HEK293 (cell line): ENCODE results near the gene ALG12.

Experiments
- CTCF ChIA-PET: fragments of 350-600 bp; formaldehyde crosslinking; extraction: SDS; loops from one replicate; lab custom pipeline; 2021; ENCODE audit warnings: antibody characterized with exemption; lab: Yijun Ruan, JAX
- POLR2A ChIA-PET: fragments of 300-600 bp; formaldehyde crosslinking; extraction: SDS; loops from one replicate; lab custom pipeline; 2020; ENCODE audit warnings: antibody characterized with exemption, inconsistent platforms; lab: Yijun Ruan, JAX
- H3K27ac ChIP-seq: fragments of 200-500 bp; sonication (Bioruptor generic); 2 replicates; pipeline ENCODE4 v1.5.1; 2014; ENCODE audit warnings: low read depth, low read length, control low read depth, inconsistent platforms; ENCODE audit errors: extremely low read depth
- H3K36me3 ChIP-seq, 2 experiments: fragments of 200-500 bp in 1 of 2; sonication (Bioruptor generic) in 1 of 2; 1 replicate in 1 of 2; 2 replicates in 1 of 2; pipeline ENCODE4 v1.5.1; 2014 to 2017; ENCODE audit warnings: inconsistent platforms in 2 of 2, low read length in 2 of 2; ENCODE audit not compliant: control insufficient read depth in 2 of 2, insufficient read depth in 1 of 2
- H3K4me1 ChIP-seq: fragments of 200-500 bp; sonication (Bioruptor generic); 2 replicates; pipeline ENCODE4 v1.5.1; 2014; ENCODE audit warnings: mild to moderate bottlenecking, low read length, inconsistent platforms; ENCODE audit not compliant: control insufficient read depth, insufficient read depth
- H3K4me3 ChIP-seq: 2 replicates; pipeline ENCODE4 v1.5.1; 2011; ENCODE audit warnings: low read depth, mild to moderate bottlenecking, control low read depth, low read length, moderate library complexity
- H3K9me3 ChIP-seq: fragments of 200-500 bp; sonication (Bioruptor generic); 2 replicates; pipeline ENCODE4 v1.5.1; 2014; ENCODE audit warnings: low read depth, low read length, inconsistent platforms; ENCODE audit not compliant: control insufficient read depth, insufficient read depth
- HOXD13 ChIP-seq: sonication (generic); formaldehyde crosslinking; IDR thresholded peaks from 2 replicates; pipeline ENCODE4 v1.8.0; 2022; ENCODE audit warnings: missing genetic modification reagents, borderline replicate concordance
- PRDM6 ChIP-seq: fragments of 450-650 bp; formaldehyde crosslinking; IDR thresholded peaks from 2 replicates; pipeline ENCODE4 v1.5.1; 2017; ENCODE audit warnings: missing biosample characterization, missing genetic modification characterization
- RBAK ChIP-seq: fragments of 450-650 bp; formaldehyde crosslinking; IDR thresholded peaks from 2 replicates; pipeline ENCODE4 v1.5.1; 2016; ENCODE audit warnings: missing biosample characterization, missing genetic modification characterization
- ZBTB1 ChIP-seq: fragments of 450-650 bp; formaldehyde crosslinking; IDR thresholded peaks from 2 replicates; pipeline ENCODE4 v1.5.1; 2016; ENCODE audit warnings: missing biosample characterization, missing genetic modification characterization
- ZEB2 ChIP-seq: fragments of 450-650 bp; formaldehyde crosslinking; IDR thresholded peaks from 2 replicates; pipeline ENCODE4 v1.5.1; 2016; ENCODE audit warnings: missing biosample characterization, missing genetic modification characterization
- ZFP3 ChIP-seq: fragments of 450-650 bp; formaldehyde crosslinking; IDR thresholded peaks from 2 replicates; pipeline ENCODE4 v1.5.1; 2016; ENCODE audit warnings: low read depth, missing biosample characterization, missing genetic modification characterization
- ZNF146 ChIP-seq: fragments of 450-650 bp; formaldehyde crosslinking; IDR thresholded peaks from 2 replicates; pipeline ENCODE4 v1.5.1; 2016; ENCODE audit warnings: missing biosample characterization, missing genetic modification characterization
- ZNF148 ChIP-seq: fragments of 450-650 bp; formaldehyde crosslinking; IDR thresholded peaks from 2 replicates; pipeline ENCODE4 v1.5.0; 2017; ENCODE audit warnings: missing biosample characterization, missing genetic modification characterization, borderline replicate concordance
- ZNF16 ChIP-seq: fragments of 450-650 bp; formaldehyde crosslinking; IDR thresholded peaks from 2 replicates; pipeline ENCODE4 v1.5.1; 2016; ENCODE audit warnings: low read depth, missing biosample characterization, missing genetic modification characterization
- ZNF404 ChIP-seq: fragments of 450-650 bp; formaldehyde crosslinking; IDR thresholded peaks from 2 replicates; pipeline ENCODE4 v1.5.1; 2017; ENCODE audit warnings: missing biosample characterization, missing genetic modification characterization
- ZNF426 ChIP-seq: fragments of 450-650 bp; formaldehyde crosslinking; IDR thresholded peaks from 2 replicates; pipeline ENCODE4 v1.5.1; 2017; ENCODE audit warnings: missing biosample characterization, missing genetic modification characterization, mild to moderate bottlenecking, inconsistent platforms, moderate library complexity
- ZNF501 ChIP-seq: fragments of 450-650 bp; formaldehyde crosslinking; IDR thresholded peaks from 2 replicates; pipeline ENCODE4 v1.5.1; 2016; ENCODE audit warnings: missing biosample characterization, missing genetic modification characterization
- ZNF529 ChIP-seq: fragments of 450-650 bp; formaldehyde crosslinking; IDR thresholded peaks from 2 replicates; pipeline ENCODE4 v1.5.1; 2017; ENCODE audit warnings: missing genetic modification characterization, missing biosample characterization; ENCODE audit not compliant: insufficient replicate concordance
- ZNF549 ChIP-seq: fragments of 450-650 bp; IDR thresholded peaks from 2 replicates; pipeline ENCODE4 v1.5.1; 2018; ENCODE audit warnings: missing biosample characterization, missing genetic modification characterization, mild to moderate bottlenecking, inconsistent platforms, moderate library complexity
- ZNF585B ChIP-seq: fragments of 450-650 bp; formaldehyde crosslinking; IDR thresholded peaks from 2 replicates; pipeline ENCODE4 v1.5.1; 2016; ENCODE audit warnings: missing biosample characterization, missing genetic modification characterization
- ZNF670 ChIP-seq: fragments of 450-650 bp; formaldehyde crosslinking; IDR thresholded peaks from 2 replicates; pipeline ENCODE4 v1.5.1; 2016; ENCODE audit warnings: missing biosample characterization, missing genetic modification characterization, low read depth
- ZNF785 ChIP-seq: fragments of 450-650 bp; formaldehyde crosslinking; IDR thresholded peaks from 2 replicates; pipeline ENCODE4 v1.5.1; 2016; ENCODE audit warnings: missing biosample characterization, missing genetic modification characterization
- TF ChIP-seq, protein P1 (sequence below): fragments of 450-650 bp; formaldehyde crosslinking; IDR thresholded peaks from 2 replicates; pipeline ENCODE4 v1.5.1; 2016; ENCODE audit warnings: missing biosample characterization, missing genetic modification characterization
- TF ChIP-seq, protein P2 (sequence below): fragments of 450-650 bp; formaldehyde crosslinking; IDR thresholded peaks from 2 replicates; pipeline ENCODE4 v1.5.1; 2017; ENCODE audit warnings: missing biosample characterization, missing genetic modification characterization
- TF ChIP-seq, protein P3 (sequence below): IDR thresholded peaks from 2 replicates; pipeline ENCODE4 v1.6.1; 2011; ENCODE audit warnings: mild to moderate bottlenecking, low read depth, low read length, borderline replicate concordance
- TF ChIP-seq, protein P4 (sequence below): fragments of 450-650 bp; formaldehyde crosslinking; IDR thresholded peaks from 2 replicates; pipeline ENCODE4 v1.5.1; 2017; ENCODE audit warnings: missing biosample characterization, mild to moderate bottlenecking, missing genetic modification characterization, moderate library complexity

ALG12 gene

GRCh38 chr22:49925525-49926128 lies 7.4 kb upstream of the ALG12 start (continued):
- no peak for TF ChIP-seq ZNF785
- TF ChIP-seq HOXD13 (CRISPR knock-in tag) = no peak
- TF ChIP-seq, protein P1, sequence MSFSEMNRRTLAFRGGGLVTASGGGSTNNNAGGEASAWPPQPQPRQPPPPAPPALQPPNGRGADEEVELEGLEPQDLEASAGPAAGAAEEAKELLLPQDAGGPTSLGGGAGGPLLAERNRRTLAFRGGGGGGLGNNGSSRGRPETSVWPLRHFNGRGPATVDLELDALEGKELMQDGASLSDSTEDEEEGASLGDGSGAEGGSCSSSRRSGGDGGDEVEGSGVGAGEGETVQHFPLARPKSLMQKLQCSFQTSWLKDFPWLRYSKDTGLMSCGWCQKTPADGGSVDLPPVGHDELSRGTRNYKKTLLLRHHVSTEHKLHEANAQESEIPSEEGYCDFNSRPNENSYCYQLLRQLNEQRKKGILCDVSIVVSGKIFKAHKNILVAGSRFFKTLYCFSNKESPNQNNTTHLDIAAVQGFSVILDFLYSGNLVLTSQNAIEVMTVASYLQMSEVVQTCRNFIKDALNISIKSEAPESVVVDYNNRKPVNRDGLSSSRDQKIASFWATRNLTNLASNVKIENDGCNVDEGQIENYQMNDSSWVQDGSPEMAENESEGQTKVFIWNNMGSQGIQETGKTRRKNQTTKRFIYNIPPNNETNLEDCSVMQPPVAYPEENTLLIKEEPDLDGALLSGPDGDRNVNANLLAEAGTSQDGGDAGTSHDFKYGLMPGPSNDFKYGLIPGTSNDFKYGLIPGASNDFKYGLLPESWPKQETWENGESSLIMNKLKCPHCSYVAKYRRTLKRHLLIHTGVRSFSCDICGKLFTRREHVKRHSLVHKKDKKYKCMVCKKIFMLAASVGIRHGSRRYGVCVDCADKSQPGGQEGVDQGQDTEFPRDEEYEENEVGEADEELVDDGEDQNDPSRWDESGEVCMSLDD = no peak
- no peak for TF ChIP-seq ZNF146 (tag by site-specific recombination)
- TF ChIP-seq ZNF426 (tag by site-specific recombination) = no peak
- TF ChIP-seq, protein P2, sequence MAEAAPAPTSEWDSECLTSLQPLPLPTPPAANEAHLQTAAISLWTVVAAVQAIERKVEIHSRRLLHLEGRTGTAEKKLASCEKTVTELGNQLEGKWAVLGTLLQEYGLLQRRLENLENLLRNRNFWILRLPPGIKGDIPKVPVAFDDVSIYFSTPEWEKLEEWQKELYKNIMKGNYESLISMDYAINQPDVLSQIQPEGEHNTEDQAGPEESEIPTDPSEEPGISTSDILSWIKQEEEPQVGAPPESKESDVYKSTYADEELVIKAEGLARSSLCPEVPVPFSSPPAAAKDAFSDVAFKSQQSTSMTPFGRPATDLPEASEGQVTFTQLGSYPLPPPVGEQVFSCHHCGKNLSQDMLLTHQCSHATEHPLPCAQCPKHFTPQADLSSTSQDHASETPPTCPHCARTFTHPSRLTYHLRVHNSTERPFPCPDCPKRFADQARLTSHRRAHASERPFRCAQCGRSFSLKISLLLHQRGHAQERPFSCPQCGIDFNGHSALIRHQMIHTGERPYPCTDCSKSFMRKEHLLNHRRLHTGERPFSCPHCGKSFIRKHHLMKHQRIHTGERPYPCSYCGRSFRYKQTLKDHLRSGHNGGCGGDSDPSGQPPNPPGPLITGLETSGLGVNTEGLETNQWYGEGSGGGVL = no peak
- no peak for TF ChIP-seq ZEB2 (tag by site-specific recombination)
- no peak for TF ChIP-seq ZNF148 (tag by site-specific recombination)

- no peak overlapping the region for H3K4me3 ChIP-seq
- POLR2A ChIA-PET = no interaction called here
- CTCF ChIA-PET = interaction anchor here (0.6 to 1.0 kb wide), 2 partner anchors 106 to 772 kb away, joined by 3 read pairs; no protein-coding TSS in a partner anchor
- peaks cover 0 to 59% of the 10 kb centered on the region in 2 experiments; a peak in 1 of 3 replicates for H3K36me3 ChIP-seq
- H3K27ac ChIP-seq = no peak overlapping the region
- no peaks in the 10 kb centered on the region for H3K4me1 ChIP-seq
- H3K9me3 ChIP-seq = no peaks in the 10 kb centered on the region
- TF ChIP-seq ZNF549 (tag by site-specific recombination) = no peak
- TF ChIP-seq ZNF501 (tag by site-specific recombination) = no peak
- no peak for TF ChIP-seq PRDM6 (tag by site-specific recombination)
- no peak for TF ChIP-seq ZNF529 (tag by site-specific recombination)
- TF ChIP-seq, protein P2 = no peak
- no peak for TF ChIP-seq ZNF404 (tag by site-specific recombination)
- no peak for TF ChIP-seq ZNF670
- no peak for TF ChIP-seq ZNF585B
- TF ChIP-seq, protein P3, sequence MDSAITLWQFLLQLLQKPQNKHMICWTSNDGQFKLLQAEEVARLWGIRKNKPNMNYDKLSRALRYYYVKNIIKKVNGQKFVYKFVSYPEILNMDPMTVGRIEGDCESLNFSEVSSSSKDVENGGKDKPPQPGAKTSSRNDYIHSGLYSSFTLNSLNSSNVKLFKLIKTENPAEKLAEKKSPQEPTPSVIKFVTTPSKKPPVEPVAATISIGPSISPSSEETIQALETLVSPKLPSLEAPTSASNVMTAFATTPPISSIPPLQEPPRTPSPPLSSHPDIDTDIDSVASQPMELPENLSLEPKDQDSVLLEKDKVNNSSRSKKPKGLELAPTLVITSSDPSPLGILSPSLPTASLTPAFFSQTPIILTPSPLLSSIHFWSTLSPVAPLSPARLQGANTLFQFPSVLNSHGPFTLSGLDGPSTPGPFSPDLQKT = no peak
- TF ChIP-seq RBAK (tag by site-specific recombination) = no peak
- TF ChIP-seq, protein P4, sequence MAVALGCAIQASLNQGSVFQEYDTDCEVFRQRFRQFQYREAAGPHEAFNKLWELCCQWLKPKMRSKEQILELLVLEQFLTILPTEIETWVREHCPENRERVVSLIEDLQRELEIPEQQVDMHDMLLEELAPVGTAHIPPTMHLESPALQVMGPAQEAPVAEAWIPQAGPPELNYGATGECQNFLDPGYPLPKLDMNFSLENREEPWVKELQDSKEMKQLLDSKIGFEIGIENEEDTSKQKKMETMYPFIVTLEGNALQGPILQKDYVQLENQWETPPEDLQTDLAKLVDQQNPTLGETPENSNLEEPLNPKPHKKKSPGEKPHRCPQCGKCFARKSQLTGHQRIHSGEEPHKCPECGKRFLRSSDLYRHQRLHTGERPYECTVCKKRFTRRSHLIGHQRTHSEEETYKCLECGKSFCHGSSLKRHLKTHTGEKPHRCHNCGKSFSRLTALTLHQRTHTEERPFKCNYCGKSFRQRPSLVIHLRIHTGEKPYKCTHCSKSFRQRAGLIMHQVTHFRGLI (tag by site-specific recombination) = no peak
- TF ChIP-seq ZNF16 = no peak
- TF ChIP-seq ZBTB1 (tag by site-specific recombination) = no peak
- TF ChIP-seq ZFP3 (tag by site-specific recombination) = no peak
Measured at GRCh38 chr22:49924113-49924833, 6.0 kb upstream of the ALG12 start.
